GM04504 (cell line): ENCODE measurements around the gene RAPGEF4.

Source experiments
- DNase-seq: peaks from one replicate; pipeline ENCODE4 v3.0.0-alpha.2; 2012; ENCODE audit warnings: low read depth

RAPGEF4 gene

GRCh38 chr2:172943539-172943938 lies 207.9 kb downstream of the RAPGEF4 start:
- no peak for DNase-seq

GRCh38 chr2:172944022-172944793 lies 208.6 kb downstream of the RAPGEF4 start:
- DNase-seq = no peak

DNA sequence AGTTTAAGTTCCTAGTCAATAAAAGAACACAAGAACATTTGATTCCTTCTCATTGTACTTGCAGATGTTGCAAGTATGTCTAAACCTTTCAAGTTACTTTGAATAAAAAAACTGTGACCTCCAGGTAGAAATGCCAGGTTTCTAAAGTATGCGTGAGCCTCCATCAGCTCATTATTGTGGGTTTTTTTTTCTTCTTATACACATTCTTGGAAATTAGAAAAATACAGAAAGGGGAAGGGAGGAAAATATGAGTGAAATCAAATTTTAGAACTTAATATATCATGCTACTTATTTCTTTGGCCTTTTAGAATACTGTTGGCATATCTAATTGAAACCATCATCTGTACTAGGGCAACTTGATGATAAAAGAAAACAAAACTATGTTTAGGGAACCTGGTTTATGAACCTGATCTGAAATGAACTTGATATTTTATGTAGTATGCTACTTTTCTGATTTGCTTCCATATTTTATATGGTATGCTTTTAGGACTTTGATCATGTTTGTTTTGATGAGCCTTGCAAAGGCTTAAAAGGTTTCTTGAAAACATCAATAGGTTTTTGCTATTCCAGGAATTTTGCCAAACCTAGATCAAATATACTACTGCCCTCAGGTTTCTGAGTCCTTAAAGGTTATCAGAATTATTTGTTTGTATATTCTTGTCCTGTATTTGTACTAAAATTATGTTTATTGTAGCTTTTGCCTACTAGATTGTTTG lies 209.3 kb downstream of the RAPGEF4 start:
- DNase-seq = no peak

DNA sequence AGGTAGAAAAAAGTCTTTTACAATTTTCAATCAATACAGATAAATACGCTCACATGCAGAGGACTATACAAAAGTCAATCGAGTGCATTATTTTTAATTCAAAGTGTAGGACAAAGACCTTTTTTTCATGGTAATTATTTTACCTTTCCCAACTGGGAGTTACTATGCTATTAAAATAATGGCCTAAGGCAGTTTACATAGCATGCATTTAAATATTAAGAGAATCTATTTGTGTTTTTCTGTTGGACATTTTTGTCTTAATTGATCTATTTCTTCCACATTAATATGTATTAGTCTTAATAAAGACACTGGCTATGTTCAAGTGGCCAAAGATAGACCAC lies 209.8 kb downstream of the RAPGEF4 start:
- no peak for DNase-seq

DNA sequence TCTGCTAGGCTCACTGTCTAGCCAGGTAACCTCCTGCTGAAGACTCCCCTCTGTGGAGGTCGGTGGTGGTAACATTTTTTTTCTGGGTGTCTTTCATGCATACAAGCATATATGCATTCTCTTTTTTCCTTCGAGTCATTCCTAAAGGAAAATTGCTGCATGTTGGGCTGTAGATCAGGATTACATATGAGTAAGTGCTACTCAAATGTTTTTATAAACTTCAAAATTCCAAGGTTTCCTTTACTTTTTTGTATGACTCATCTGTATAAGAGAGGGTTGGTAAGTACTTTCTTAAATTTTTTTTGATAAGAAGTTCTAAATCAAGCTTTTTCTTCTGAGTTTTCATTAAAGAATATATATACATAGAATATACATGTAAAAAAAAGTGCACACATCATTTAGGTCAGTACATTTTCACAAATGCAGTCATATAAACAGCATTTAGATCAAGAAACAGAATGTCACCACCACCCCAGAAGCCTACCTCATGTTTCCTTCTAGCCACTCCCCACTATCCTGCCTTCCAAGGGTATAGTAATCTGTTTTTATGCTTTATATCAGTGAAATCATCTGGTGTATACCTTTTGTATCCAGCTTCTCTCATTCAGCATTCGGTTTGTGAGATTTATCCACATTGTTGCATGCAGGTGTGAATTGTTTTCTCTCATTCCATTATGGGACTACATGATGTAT lies 212.0 kb downstream of the RAPGEF4 start:
- DNase-seq = no peak

GRCh38 chr2:172949522-172949921 lies 213.9 kb downstream of the RAPGEF4 start:
- DNase-seq = no peak

DNA sequence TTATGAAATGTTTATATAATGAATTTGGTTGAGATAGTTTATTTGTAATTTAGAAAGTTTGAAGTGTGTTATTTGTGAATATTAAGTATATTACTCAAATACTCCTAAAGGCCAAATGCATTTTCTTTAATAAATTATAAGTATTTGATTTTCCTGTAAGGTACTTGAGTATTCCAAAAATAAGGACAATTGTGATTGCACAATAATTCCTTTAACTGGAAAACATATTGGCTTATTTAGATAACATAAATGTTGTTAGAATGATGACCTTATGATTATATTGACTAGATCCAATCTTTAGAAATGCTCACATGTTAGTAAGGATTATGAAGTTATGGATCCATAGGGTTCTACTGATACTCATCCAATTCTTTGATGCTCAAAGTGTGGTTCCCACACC lies 214.9 kb downstream of the RAPGEF4 start:
- DNase-seq = no peak

GRCh38 chr2:172951554-172951953 lies 215.9 kb downstream of the RAPGEF4 start:
- DNase-seq = no peak

- no peak for DNase-seq
These were observed 217.8 kb downstream of the RAPGEF4 start for GRCh38 chr2:172953411-172953810.

- DNase-seq = no peak
These were observed 218.6 kb downstream of the RAPGEF4 start for GRCh38 chr2:172953970-172954852.

- no peak for DNase-seq
These were observed 219.9 kb downstream of the RAPGEF4 start for GRCh38 chr2:172955587-172955986.

DNA sequence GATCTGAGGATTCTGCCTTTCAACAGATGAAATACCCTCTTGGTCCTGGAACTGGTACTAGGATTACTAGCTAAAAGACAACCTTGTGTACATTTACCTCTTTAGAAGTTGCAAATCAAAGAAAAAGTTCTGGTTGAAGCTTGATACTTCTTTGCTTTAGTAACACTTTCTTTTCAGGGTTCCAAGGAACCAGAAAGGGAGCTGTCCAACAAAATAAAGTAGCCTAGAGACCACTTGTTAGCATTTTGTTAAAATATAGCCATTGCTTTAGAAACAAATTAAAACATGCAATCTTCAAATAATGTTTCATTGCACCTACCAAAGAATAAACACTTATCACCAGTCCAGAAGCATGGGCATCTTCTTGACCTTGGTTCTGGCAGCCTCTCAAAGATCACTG lies 222.1 kb downstream of the RAPGEF4 start:
- DNase-seq = no peak

DNA sequence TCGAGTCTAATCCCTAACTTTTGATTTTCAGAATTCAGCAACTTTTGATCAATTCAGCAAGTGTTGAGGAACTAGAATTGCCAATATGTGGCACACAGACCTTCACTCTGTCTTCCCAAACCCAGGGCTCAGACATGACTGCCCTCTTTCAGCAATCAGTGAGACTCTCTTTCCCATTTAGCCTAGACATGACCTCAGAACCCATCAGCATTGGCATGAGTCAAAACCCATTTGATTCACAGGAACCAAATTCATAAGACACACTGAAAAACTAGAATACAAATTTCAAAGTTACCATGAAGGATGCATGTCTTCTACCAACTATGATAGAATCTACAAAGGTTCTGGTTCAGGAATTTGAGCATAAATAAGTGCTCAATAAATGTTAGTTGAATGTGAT lies 226.4 kb downstream of the RAPGEF4 start:
- DNase-seq = no peak

DNA sequence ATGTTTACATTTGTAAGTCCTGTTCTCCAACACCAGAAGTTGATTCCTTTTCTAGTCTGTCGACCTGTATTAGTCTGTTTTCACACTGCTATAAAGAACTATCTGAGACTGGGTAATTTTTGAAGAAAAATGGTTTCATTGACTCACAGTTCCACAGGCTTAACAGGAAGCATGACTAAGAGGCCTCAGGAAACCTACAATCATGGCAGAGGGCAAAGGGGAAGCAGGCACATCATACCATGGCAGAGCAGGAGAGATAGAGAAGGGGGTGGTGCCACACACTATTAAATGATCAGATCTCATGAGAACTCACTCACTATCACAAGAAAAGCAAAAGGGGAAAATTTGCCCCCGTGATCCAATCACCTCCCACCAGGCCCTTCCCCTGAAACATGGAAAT lies 227.2 kb downstream of the RAPGEF4 start:
- DNase-seq = no peak

DNA sequence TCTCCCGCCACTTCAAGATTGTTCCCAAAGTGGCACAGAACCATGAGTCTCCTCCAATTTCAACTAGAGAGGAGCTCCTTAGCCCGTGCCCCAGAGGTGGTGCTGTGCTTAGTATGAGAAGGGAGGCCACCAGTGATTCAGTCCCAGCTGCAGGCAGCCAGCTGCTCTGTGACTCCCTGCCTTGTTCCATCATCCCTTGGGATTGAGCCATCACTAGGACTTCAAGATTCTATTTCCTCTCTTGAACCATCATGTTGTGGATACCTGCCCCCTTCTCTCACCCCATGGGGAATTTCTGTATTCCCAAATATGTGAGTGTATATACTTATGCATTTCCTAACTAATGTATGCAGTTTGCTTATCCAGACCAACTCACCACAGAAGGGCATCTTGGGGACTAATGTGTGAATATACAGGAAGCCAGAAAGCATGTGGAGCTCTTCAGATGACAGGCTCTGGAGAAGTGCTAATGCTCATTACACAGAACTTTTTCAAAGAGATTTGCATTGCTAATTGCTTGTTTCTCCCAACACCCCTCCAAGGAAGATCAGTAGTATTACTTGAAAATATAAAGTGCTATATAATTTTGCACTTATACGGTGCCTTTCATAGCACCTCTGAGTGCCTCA lies 229.0 kb downstream of the RAPGEF4 start:
- DNase-seq = no peak

DNA sequence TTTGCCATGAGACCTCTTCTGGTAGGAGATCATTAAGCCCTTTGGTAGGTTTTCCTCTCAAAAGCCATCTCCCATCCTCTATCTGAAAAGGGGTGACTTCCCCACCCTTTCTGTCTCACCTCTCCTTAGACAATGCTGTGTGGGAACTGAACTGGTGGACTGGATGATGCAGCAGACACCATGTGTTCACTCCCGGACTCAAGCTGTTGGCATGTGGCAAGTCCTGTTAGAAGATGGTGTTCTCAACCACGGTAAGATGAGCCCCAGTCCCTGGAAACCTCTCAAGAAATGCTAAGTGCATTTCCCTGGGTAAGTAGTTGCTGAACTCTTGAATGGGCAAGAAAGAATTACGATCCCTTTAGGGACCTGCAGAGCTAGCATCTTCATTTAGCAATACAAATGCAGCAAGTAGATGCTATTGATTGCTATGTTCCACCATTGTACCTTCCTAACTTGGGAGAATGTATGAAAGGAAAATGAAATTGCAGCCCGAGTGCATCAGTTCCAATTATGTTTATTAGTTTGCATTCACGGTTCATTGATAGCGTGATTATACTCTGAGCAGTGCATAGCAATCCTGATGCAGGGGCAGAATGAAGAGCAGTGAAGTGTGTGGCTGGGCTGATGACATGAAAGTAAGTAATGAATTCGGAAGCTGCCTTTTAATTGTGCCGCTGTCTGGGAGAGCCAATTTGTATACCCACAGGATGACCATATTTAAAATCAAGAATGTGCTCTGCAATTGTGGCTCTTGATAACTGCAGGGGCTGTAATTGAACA lies 230.0 kb downstream of the RAPGEF4 start:
- no peak for DNase-seq

DNA sequence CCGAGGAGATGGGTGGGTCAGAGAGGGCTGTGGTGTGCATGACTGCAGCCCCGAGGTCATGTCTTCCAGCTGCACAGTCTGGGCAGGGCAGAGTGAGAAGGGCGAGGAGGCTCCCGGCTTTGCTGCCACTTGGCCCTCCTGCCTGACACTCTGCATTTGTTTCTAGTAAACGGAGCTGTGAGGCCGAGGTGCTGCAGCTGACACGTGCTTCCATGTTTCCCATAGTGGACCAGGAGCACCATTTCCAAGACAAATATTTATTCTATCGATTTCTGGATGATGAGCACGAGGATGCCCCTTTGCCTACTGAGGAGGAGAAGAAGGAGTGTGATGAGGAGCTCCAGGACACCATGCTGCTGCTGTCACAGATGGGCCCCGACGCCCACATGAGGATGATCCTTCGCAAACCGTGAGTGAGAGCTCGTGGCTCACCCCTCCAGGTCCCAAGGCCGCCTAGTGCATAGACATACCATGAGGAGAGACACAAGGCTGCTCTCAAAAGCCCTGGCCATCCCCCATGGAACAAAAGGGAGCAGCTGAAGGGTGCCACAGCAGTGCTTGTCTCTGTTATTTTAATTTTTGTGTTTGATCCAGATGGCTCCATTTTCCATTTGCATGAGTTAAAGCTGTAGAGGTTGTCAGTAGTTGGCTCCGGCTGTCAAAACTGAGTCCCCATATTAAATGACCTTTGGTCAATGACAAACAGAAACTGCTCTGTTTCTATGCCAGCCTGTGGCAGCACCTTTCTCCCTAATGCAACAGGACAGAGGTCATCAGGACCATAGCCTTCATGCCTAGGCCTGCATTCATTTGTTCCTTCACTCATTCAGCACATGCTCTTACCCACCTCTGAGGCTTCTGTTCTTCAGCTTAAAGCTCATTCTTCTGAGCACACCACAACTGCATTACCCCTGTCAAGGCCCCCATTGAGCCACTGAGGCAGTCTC lies 231.7 kb downstream of the RAPGEF4 start:
- no peak for DNase-seq

GRCh38 chr2:172968061-172968469 lies 232.4 kb downstream of the RAPGEF4 start:
- no peak for DNase-seq

GRCh38 chr2:172969166-172969565 lies 233.5 kb downstream of the RAPGEF4 start:
- DNase-seq = no peak

DNA sequence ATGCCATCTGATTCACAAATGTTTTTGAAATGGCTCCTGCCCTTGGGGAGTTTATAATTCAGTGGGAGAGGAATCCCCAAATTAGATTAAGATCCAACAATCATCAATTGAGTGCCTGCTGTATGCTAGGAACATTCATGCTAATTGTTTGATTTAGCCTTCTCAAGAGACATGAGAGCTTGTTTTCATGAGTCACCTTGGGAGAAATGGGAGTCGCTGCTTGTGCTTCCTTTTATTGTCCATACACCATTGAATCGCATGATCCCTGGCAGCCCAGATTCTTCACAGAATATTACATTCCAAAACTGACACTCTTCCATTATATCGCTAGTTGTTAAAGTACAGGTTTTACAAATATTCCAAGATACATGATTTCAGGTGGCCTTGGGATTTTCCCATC lies 234.0 kb downstream of the RAPGEF4 start:
- DNase-seq = no peak
